Urothelium cell line (cell line): ENCODE measurements around the gene G0S2.

Experiments used
- DNase-seq: peaks from one replicate; pipeline ENCODE4 v3.0.0; 2011; ENCODE audit warnings: low spot score, mixed read lengths
- FAIRE-seq: peaks from 2 replicates; lab custom pipeline; 2011; peaks lifted over from hg19 to GRCh38; lab: Jason Lieb, UNC

G0S2 gene

GRCh38 chr1:209648346-209648745 lies 26.9 kb upstream of the G0S2 start:
- FAIRE-seq (no peak), DNase-seq (no peak)

DNA sequence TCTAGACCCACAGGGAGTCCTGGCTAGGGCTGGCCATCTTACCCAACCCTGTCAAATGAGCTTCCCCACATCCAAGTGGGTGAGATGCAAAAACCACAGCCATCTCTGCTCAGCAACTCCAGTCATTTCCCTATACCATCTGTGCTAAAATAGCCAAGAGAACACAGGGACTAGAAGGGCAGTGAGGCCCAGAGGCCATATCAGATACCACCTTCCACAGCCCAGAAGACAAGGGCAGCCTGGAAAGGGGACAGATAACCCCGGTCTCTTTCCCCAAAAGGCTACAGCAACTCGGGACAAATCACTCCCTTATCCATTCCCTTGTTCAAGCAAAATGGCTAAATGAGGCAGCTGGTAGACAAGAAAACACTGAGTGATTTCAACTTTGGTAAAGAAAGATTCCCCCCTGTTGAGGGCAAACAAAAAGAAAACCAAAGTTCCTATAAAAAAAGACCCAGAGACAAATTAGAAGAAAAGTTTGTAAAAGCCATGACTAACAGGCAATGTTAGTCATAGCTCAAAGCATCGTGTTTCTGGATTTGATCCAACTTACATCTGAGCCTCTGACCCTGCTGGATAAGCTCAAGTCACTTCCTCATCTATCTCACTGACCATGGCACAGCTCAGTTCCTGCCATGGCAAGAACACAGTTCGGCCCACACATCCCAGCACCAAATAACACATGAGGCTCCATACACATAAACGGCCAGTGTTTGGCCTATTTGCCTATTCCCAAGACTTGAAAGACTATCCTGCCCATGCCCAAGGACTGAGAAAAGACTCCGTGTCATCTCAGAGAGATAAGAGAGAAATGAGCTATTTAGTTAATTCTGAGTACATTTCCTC lies 26.1 kb upstream of the G0S2 start:
- FAIRE-seq (peak; percentile 87), DNase-seq (peak; percentile 61)

- no peak for FAIRE-seq
- no peak for DNase-seq
These were observed 24.8 kb upstream of the G0S2 start for GRCh38 chr1:209650454-209650853.

DNA sequence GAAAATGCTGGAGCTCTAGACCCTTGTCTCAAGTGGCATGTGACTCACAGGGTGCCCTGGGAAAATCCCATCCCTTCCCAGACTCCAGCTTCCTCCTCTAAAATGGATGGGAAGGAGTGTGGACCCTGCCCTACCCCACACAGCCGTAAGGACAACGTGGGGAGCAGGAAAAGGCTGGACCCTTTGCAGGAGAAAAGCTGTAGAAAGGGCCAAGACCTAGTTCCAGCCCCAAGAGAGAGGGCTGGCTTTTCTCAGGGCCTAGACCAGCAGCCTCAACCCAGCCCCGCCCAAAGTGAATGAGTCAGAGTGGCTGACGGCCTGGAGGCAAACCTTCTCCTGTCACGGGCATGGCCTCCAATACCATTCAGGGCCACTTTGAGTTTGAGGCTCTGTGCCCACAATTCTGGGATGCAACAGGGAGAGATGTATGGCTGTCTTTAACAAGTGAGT lies 24.0 kb upstream of the G0S2 start:
- FAIRE-seq, result peak; percentile 82
- peak; percentile 82 for DNase-seq

DNA sequence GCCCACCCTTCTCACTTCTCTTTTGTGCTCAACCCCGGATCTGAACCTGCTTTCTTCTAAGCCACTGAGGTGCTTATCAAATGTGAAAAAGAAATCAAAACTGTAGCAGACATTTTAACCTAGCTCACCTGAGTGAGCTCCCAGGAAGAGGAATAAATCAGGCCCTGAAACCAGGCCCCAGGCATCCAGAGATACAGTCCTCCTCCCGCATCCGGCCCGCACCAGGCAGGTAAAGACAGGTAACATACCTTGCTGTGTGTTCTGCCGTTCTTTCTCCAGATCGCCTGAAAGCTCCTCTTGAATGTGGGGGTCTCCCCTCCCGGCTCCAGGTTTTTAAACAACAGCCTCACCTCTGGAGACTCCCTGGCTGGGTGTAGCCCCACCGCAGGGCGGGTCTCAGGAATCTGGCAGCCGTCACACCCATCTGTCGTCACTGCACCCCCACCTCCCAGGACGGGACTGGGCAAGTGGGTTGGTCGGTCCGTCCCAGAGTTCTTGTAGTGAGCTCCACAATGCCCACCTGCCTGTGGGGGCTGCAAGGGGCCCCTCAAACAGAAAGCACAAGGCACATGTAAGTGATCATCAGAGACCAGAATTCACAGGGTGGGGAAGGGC lies 23.0 kb upstream of the G0S2 start, which contains the start of gene LAMB3:
Gene LAMB3 (minus strand): TSS at position 305 of the 615 bp plus-strand sequence. CDS start 1,481 bp downstream, outside the sequence.
- DNase-seq, result peak; percentile 47
- FAIRE-seq, result no peak

- FAIRE-seq, result peak; percentile 89
- peak; percentile 92 for DNase-seq
These were observed 22.3 kb upstream of the G0S2 start for GRCh38 chr1:209652873-209653401.

DNA sequence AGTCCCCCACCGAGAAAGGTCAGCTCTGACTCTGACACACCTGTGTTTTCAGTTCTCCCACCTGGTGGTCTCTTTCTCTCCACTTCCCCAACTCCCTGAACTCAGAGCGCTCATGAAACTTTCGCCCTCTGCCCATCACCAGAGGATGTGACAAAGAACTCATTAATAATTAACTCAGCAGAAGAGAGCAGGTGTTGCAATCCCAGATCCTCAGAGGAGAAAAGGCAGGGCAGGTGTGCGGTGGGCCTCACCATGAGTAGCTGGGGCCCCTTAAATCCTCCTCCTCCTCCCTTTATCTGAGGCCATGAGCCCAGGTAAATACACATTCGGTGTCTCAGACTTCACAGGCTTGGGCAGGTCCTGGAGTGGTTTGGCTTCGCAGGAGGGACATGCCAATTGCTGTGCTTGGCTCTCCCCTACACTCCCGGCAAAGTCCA lies 21.3 kb upstream of the G0S2 start:
- FAIRE-seq, result no peak

GRCh38 chr1:209655411-209656231 lies 19.6 kb upstream of the G0S2 start:
- DNase-seq, result peak; percentile 26
- FAIRE-seq, result no peak

More for the DNA sequence above, 21.3 kb upstream of the G0S2 start:
- no peak for DNase-seq

GRCh38 chr1:209657140-209657879 lies 17.9 kb upstream of the G0S2 start:
- DNase-seq (peak; percentile 86), FAIRE-seq (peak; percentile 89)

DNA sequence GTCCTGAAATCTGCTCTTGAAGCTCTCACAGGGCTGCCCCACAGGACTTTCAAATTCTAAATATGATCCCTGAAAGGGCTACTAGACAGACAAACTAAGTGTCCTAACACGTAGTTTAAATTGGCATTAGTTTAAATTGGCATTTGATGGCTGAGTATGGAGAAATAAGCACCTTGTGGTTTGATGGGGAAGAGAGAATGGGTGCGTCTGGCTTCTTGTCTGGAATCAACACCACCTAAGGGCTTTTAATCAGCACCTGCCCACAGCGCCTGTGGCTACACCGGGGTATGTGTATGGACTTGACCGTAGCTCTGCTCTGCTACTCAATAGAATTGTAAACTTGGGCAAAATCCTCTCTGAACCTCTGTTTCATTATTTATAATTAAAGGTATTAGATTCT lies 17.3 kb upstream of the G0S2 start:
- FAIRE-seq, result no peak
- DNase-seq, result no peak

- DNase-seq (no peak), FAIRE-seq (no peak)
These were observed 15.3 kb upstream of the G0S2 start for GRCh38 chr1:209659909-209660308.

DNA sequence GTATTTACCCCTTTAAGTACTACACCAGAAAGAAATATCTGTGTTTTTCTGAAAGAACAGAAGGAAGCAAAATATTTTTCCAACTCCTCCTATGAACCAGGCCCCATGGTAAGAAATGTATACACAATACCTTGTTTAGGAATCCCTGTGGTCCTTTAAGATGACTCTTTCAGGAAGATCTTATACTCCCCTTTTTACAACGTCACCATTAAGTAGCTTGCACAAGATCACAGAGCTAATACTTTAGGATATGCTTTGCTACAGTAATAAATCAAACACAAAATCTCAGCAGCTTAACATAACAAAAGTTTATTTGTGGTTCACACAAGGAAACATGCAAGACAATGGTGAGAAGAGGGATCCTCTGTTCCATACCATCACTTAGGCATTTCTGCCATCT lies 14.1 kb upstream of the G0S2 start:
- no peak for DNase-seq
- FAIRE-seq, result no peak

GRCh38 chr1:209662879-209663327 lies 12.3 kb upstream of the G0S2 start:
- DNase-seq, result no peak
- no peak for FAIRE-seq

- DNase-seq, result no peak
- no peak for FAIRE-seq
These were observed 8.1 kb upstream of the G0S2 start for GRCh38 chr1:209667103-209667502.

DNA sequence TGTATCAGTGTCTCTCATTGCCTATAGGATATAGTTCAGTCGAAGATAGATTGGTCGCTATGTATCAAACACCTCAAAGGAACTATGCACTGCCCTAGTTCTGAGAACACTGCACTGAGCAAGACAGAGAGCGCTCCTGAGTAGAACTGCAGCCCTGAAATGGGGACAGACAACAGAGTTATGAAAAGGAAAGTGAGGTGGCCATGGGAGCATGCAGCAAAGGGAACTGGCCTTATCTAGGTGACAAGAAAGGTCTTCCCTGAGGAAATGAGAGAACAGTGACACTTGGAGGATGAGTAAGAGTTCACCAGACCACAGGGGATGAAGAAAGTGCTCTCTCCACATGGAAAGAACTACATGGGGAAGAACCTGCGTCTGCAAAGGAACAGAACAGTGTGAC lies 7.5 kb upstream of the G0S2 start:
- no peak for FAIRE-seq
- DNase-seq, result no peak

DNA sequence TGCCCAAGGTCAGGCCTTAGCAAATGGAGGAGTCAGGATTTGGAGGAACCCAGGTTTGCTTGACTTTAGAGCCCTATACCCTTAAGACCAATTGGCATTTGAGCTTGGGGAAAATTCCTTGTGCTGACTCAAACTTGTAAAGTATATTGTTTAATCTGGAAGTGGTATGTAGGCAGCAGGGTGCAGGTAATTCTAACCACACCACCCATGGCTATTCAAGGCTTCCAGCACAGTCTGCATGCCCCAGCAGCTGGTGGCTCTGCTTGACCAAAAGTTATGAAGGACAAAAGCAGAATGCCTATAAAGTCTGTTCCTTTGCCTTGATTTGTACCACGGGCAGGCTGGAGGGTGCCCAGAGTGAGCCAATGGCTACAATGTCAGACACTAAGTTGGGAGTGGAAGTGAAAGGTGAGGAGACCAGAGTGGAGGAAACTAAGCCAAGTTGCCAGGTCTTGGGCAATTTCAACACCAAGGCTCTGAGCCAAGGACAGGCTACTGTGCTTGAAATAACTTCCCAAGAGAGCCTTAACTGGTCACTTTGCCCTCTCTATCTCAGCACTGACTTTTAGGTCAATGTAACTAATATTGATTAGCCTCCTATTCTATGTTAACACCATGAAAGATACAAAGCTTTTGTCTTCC lies 4.7 kb upstream of the G0S2 start:
- DNase-seq, result no peak
- FAIRE-seq, result no peak

DNA sequence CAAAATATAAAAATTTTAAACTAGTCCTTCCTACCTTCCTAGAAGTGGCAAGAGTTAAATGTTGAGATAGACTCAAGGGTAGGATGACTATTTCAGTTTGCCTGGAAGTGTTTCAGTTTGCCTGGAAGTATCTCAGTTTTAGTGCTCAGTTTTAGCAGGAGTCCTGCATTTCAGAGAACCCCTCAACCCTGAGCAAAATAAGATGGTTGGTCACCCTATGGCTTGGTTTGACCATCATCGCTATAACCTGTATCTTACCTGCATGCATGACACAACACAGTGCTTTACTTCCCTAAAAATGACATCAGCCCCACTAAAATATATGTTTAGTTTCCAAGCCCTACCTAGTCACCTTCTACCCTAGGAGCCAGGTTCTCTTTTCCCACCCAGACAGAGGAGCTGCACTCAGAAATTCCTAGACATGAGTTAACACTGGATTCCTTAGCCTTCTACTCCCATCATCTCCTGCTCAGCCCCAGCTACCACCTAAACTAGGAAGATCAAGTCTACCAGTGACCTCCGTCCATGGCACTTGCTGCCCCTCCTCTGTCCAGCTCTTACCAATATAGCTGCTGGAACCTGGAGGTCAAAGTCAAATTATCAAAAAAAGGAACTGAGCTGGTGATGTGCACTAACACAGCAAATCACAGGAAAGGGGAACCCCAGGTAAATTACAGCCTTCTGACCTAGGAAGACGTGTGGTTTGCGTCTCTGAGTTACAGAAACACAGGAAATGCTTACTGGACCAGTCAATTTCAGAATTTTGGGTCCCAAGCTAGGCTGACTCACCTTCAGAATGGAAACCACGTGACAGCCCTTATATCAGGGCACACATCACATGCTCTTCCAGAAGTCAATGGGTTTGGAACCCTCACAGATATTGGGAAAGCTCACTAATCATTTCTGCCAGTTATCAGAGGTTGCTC lies 2.2 kb upstream of the G0S2 start:
- FAIRE-seq, result no peak

DNA sequence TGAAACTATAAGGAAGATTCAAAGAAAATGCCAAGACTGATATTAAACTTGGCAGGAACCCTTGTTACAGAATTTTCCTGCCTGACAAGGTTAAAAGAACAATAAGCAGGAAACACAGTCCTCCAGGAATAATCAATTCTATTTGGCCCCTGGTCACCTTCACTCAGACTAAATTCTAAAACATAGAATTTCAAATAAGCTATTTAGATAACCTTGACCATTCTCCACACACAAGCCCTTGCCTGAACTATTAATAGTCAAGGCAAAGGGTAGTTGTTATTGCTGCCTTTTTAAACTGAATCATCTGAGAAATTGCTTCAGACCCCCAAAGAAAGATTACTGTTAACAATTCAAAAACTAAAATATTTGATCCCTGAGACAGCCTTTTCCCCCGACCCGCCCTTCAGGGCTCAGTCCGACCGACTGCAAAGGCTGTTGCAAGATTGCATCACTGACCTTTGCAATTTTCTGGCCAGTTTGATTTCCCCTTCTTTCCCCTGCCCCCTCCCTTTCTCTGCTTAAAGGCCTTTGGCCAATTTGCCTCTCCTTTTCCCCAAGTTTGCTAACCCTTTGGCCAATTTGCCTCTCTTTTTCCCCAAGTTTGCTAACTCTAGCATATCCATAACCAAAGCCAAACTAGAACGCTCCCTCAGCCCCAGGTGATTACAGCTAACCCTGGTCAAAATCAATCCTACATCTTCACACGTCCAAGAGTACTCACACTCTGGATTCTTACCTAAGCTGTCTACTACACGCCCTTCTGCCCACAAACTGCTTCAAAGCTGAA lies 1.4 kb upstream of the G0S2 start:
- FAIRE-seq (no peak), DNase-seq (no peak)

More for the DNA sequence above, 2.2 kb upstream of the G0S2 start:
- no peak for DNase-seq
